A673 (cell line): ENCODE results near the gene PGAP2. TPM values are rescaled to one million over a fixed set of nuclear protein-coding genes. Genes with fewer than 3 reads are reported as not detected.

ENCODE experiments used
- BruUV-seq: library from RNA; stranded (reverse); fragments of 400-500 nt; replicated peaks from 2 replicates; lab custom pipeline; 2021; lab: Mats Ljungman, UMichigan
- CTCF ChIA-PET: fragments of 300-600 bp; sonication (Branson Sonifier 250); formaldehyde crosslinking; loops from one replicate; lab custom pipeline; 2022; ENCODE audit warnings: antibody characterized with exemption; lab: Charles Lee
- POLR2A ChIA-PET: fragments of 300-600 bp; sonication (Branson Sonifier 250); formaldehyde crosslinking; loops from one replicate; lab custom pipeline; 2022; ENCODE audit warnings: antibody characterized with exemption; ENCODE audit not compliant: low non-redundant PET; lab: Charles Lee
- DNase-seq: peaks from one replicate; pipeline ENCODE4 v3.0.0-alpha.2; 2015; ENCODE audit warnings: low spot score
- H3K27ac ChIP-seq: fragments of 200-600 bp; sonication (generic); 2 replicates; pipeline ENCODE4 v1.5.1; 2016; ENCODE audit warnings: mixed run types, low read depth, mild to moderate bottlenecking, mixed read lengths, antibody characterized with exemption, low read length; ENCODE audit not compliant: poor library complexity, severe bottlenecking
- H3K27me3 ChIP-seq: fragments of 200-600 bp; sonication (generic); replicated peaks from 2 replicates; pipeline ENCODE4 v1.6.1; 2017; ENCODE audit warnings: mixed run types, low read depth, mild to moderate bottlenecking, mixed read lengths, antibody characterized with exemption, low read length; ENCODE audit not compliant: insufficient read depth, poor library complexity
- H3K36me3 ChIP-seq: fragments of 200-600 bp; sonication (generic); 2 replicates; pipeline ENCODE4 v1.6.1; 2016; ENCODE audit warnings: mixed run types, mild to moderate bottlenecking, mixed read lengths, antibody characterized with exemption, low read length; ENCODE audit not compliant: insufficient read depth, poor library complexity, severe bottlenecking
- H3K4me1 ChIP-seq: fragments of 200-600 bp; sonication (generic); 2 replicates; pipeline ENCODE4 v1.6.1; 2017; ENCODE audit warnings: mixed run types, mild to moderate bottlenecking, mixed read lengths, antibody characterized with exemption, low read length; ENCODE audit not compliant: insufficient read depth, poor library complexity, severe bottlenecking
- H3K4me3 ChIP-seq: fragments of 200-600 bp; sonication (generic); 2 replicates; pipeline ENCODE4 v1.5.1; 2016; ENCODE audit warnings: low read depth, mixed run types, mild to moderate bottlenecking, mixed read lengths, low read length; ENCODE audit not compliant: poor library complexity, severe bottlenecking
- H3K9me3 ChIP-seq: fragments of 200-600 bp; sonication (generic); 2 replicates; pipeline ENCODE4 v1.6.1; 2016; ENCODE audit warnings: mixed run types, low read depth, mild to moderate bottlenecking, mixed read lengths, antibody characterized with exemption, low read length; ENCODE audit not compliant: poor library complexity, severe bottlenecking
- EZH2 ChIP-seq: fragments of 200-600 bp; sonication (generic); IDR thresholded peaks from 2 replicates; pipeline ENCODE4 v1.6.1; 2017; ENCODE audit warnings: borderline replicate concordance, low read depth, mild to moderate bottlenecking, mixed read lengths, antibody characterized with exemption, low read length; ENCODE audit not compliant: poor library complexity, severe bottlenecking
- intact Hi-C: fragments of 100-400 bp; cut with micrococcal nuclease; formaldehyde crosslinking; loops from one replicate; pipeline ENCODE4 v1.10.0; 2022; ENCODE audit not compliant: unreplicated experiment
- total RNA-seq: library from RNA; stranded (reverse); gene quantifications from 2 replicates; pipeline ENCODE4 v1.2.3, GENCODE V29; 2021
- TF ChIP-seq, protein P1 (sequence below): fragments of 300-800, 200-600 bp; sonication (generic); conservative IDR thresholded peaks from 2 replicates; pipeline ENCODE4 v1.5.1; 2017; ENCODE audit warnings: low read depth, mild to moderate bottlenecking, antibody characterized with exemption, low read length, moderate library complexity, mixed read lengths

Gene PGAP2
- total RNA-seq, 1 experiment from 2014 or later, result 16.2 TPM

DNA sequence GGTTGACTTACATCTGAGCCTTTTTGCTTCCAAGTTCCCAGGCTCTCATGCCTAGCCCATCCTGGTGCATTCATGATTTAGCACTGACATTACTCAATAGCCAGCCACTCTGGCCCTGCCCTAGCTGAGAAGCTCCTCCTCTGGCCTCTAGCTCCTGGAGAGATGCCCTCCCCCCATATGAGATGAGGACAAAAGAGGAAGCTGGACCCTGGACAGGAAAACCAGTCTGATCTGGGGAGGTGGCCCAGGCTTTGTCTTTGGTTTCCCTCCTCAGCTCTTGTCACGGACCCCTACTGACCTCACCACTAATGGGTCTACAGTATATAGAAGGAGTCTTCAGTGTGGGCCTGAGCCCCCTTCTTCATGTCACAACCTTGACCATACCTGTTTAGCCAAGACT is 29.4 kb downstream of the PGAP2 start:
- Histone ChIP-seq H3K9me3 (no peaks in the 10 kb centered on the region), H3K27ac (no peak overlapping the region), H3K4me3 (no peak overlapping the region), H3K4me1 (no peaks in the 10 kb centered on the region), H3K27me3 (no peaks in the 10 kb centered on the region), H3K36me3 (no peaks in the 10 kb centered on the region)
- no peak for DNase-seq
- CTCF ChIA-PET, result no interaction called here
- POLR2A ChIA-PET, result no interaction called here
- no TSS peak for BruUV-seq
- intact Hi-C loops, result no loop called here
- TF ChIP-seq, protein P1, sequence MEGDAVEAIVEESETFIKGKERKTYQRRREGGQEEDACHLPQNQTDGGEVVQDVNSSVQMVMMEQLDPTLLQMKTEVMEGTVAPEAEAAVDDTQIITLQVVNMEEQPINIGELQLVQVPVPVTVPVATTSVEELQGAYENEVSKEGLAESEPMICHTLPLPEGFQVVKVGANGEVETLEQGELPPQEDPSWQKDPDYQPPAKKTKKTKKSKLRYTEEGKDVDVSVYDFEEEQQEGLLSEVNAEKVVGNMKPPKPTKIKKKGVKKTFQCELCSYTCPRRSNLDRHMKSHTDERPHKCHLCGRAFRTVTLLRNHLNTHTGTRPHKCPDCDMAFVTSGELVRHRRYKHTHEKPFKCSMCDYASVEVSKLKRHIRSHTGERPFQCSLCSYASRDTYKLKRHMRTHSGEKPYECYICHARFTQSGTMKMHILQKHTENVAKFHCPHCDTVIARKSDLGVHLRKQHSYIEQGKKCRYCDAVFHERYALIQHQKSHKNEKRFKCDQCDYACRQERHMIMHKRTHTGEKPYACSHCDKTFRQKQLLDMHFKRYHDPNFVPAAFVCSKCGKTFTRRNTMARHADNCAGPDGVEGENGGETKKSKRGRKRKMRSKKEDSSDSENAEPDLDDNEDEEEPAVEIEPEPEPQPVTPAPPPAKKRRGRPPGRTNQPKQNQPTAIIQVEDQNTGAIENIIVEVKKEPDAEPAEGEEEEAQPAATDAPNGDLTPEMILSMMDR, result no peak
- TF ChIP-seq EZH2, result no peak

DNA sequence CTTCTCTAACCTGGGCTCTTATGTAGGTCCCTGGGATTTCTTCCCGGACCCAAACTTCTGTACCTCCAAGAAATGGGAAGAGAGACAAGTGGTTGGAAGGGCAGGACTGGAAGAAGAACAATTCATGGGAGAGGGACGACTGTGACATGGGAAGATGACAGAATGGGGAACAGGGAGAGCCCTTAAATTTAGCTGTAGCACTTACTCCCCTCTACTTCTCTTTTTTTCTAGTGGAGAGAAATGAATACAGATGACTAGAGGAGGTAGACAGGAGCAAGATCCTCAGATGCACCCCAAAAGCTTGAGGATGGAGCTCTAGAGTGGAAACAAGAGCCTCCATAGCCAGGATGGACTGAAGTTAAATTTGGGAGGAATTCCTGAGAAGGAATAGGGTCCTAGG is 30.1 kb downstream of the PGAP2 start:
- ChIA-PET CTCF (no interaction called here), POLR2A (no interaction called here)
- Histone ChIP-seq H3K27me3 (no peaks in the 10 kb centered on the region), H3K36me3 (no peaks in the 10 kb centered on the region), H3K27ac (no peak overlapping the region), H3K4me1 (no peaks in the 10 kb centered on the region), H3K9me3 (no peaks in the 10 kb centered on the region), H3K4me3 (no peak overlapping the region)
- no peak for DNase-seq
- TF ChIP-seq EZH2, result no peak
- TF ChIP-seq, protein P1, result no peak
- no TSS peak for BruUV-seq
- intact Hi-C loops, result no loop called here

DNA sequence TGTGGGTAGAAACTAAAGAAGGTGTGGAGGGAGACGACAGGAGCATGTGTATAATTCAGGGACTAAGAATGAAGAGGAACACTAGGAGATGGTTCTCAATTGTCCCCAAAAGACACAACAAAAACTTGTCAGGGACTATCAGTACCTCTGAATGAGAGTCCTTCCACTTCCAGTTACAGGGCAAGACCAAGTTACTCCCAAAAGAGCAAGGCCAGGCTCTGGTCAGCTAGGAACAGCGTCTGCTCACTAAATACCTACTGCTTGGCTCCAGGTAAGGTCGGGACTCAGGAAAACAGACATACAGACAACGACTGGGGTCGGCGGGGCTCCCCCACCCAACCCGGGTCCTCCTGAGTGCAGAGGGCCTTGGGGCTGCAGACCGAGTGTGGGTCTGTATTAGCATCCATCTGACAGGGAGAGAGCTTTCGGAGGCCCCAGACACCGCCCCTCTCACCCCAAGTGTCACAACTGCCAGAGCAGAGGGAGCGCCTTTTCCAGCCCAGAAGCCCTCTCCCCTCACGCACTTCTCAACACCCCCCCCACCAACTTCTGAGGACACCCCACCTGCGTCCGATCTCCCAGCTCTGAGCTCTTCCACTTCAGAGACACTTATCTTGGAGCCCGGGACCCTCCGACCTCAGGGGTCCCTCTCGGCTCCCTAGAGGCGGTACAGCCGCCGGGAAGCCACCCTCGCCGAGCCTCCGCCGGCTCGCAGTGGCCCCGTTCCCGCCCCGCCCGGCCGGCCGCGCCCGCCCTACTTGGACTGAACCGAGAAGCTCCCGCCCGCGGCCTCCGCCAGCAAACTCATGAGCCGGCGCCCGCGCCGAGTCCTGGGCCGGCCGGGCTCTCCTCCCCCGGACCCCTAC is 31.9 kb downstream of the PGAP2 start:
- no peaks in the 10 kb centered on the region for H3K27me3 ChIP-seq
- no peaks in the 10 kb centered on the region for H3K36me3 ChIP-seq
- TF ChIP-seq, protein P1, result no peak
- TF ChIP-seq EZH2, result no peak
- intact Hi-C loops, result no loop called here
- peak overlapping the region; percentile 75 for H3K27ac ChIP-seq
- no peak for DNase-seq
- H3K4me3 ChIP-seq, result peak overlapping the region; percentile 80
- ChIA-PET POLR2A (no interaction called here), CTCF (interaction anchor here (1.0 to 2.9 kb wide), 3 partner anchors 9 to 233 kb away, joined by 3 to 21 read pairs (median 4); partner anchors contain the start of gene STIM1)
- H3K9me3 ChIP-seq, result no peaks in the 10 kb centered on the region
- H3K4me1 ChIP-seq, result no peaks in the 10 kb centered on the region
- BruUV-seq, result no TSS peak
